Hematopoietic multipotent progenitor cell treated with erythropoietin and hydrocortisone succinate and interleukin-3 and kit ligand, for 17 days (in vitro differentiated cells): Measurements from ENCODE around the gene SEPTIN8.
"Not testable (repeated sequence)": the region's sequence is repeated elsewhere in the genome, so short reads cannot be mapped to it uniquely, and the experiment has no call there.

Experiments
- DNase-seq: peaks from one replicate; pipeline ENCODE4 v3.0.0-alpha.2; 2015; ENCODE audit warnings: low spot score

The SEPTIN8 gene

DNA sequence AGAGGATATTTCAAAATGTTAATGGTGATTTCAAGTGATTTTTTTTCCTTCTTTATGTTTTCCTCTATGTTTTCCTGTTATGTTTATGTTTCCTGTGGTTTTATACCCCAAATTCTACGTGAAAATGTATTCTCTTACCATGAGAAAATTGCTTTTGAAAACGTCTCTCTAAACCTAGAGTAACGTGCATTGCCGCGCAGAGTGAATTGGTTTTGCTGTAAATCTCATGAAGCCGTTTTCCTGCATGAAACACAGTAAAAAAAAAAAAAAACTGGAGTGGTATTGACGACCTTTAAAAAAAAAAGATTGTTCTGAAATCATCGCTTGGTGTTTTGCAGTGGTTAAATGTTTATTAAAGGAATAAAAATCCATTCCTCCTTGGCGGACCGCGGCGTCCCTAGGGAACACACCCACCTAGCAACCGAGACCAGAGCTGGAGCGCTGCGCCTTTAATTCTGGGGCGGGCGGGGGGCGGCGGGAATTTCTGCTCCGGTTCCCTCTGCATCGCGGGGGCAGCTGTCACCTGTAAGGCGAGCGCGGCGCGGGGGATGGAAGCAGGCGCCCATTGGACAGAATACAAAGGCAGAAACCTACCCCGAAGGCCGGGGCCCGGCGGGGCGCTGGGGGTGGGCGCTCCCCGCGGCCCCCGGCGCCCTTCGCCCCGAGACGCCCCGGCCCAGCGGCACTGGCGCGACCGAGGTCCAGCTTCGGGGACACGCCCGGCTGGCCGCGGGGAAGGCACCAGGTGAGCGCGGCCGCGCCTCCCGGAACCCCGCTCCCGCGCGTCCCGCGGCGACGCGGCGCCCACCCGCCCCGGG is 36.0 kb upstream of the SEPTIN8 start, which contains the start of gene SOWAHA:
Gene SOWAHA, plus strand, starts transcription at position 522 of the 818 bp plus-strand sequence. CDS start 320 bp downstream, outside the sequence.
- no peak for DNase-seq

DNA sequence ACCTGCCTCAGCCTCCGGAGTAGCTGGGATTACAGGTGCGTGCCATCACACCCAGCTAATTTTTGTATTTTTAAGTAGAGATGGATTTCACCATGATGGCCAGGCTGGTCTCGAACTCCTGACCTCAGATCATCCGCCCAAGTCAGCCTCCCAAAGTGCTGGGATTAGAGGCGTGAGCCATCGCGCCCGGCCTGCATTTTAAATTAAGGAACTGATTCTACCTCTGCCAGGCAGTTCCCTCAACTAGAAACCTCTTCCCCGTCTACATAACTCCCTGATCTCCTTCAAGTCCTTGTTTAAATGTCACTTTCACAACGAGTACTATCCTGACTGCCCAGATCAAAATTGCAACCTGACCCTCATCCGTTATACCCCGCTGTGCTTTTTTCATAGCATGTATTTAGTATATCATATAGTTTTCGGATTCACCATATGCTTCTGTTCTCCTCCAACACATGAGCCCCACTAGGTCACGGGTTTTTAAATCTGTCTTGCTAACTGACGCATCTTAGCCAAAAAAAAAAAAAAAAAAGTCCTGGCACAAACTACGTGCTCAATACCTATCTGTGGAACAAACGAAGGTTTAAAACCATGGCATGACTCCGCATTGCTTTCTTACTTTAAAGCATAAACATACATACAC is 35.2 kb upstream of the SEPTIN8 start:
- DNase-seq, result no peak

DNA sequence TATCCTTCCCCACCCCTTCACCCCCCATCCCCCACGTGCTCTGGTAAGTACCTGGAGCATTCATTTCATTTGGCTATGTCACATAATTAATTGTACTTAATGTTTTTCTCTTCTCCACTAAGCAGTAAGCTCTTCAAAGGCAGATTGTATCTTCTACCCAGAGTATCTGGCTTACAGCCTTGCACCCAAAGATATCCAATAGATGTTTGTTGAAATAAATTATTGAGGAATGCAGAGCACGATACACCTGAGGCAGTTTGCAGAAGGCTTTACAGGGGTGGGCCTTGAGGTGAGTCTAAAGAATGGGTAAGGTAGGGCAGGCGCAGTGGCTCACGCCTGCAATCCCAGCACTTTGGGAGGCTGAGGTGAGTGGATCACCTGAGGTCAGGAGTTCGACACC is 33.6 kb upstream of the SEPTIN8 start:
- DNase-seq, result no peak

DNA sequence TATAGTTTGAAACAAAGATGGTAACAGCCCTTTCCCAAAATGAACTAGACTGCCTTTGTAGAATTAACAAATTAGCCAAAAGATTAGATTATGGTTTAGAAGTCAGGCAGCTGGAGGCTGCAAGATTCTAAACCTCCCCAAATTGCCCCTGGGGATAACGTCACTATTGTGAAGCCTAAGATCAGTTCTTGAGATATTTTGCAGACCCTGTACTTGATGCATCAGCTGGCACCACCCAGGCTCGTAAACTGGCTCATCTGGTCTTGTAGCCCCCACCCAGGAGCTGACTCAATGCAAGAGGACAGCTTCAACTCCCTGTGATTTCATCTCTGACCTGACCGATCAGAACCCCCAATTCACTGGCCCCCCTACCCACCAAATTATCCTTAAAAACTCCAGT is 31.8 kb upstream of the SEPTIN8 start:
- DNase-seq, result no peak

DNA sequence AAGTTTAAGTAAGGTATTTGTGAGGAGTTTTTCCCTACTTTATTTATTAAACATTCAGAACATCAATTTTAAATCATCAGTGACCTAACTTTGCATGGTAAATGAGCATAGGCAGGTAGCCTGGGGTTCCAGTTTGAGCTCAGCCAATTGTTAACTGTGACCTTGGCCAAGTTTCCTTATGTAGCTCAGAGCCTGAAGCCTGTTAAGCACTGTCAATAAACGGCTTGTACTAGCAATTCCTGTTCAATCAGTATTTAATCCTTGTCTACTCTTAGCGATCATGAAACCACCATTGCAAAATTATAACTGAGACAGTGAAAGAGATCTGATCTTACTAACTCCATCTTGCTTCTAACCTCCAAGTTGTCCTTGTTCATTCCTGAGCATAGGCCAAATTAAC is 31.4 kb upstream of the SEPTIN8 start:
- no peak for DNase-seq

DNA sequence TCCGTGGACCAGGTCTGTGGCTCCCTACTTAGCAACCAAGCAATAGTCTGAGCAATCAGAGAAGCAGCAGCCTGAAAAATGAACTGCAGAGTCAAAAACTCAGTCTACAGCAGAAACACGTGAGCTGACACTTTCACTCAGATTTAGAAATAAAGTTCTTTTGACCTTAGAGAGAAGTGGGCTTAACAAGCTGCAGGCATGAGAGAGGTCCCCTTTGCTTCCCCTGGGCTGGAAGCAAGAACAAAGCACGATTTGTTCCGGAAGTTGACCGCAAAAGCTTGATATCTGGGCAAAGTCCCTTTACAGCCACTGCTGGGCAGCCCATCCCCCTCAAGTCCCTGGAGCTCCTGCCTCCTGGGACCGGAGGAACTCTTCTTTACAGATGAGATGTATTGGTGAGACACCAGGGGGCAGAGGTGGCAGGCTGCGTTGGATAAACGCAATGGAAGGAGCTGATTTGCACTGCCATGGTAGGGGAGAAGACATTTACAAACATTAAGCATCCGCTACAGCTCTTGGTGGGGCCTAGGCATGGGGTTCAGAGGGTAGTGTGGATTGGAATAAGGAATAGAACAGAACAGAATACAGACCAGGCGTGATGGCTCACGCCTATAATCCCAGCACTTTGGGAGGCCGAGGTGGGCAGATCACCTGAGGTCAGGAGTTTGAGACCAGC is 30.3 kb upstream of the SEPTIN8 start:
- DNase-seq, result no peak

DNA sequence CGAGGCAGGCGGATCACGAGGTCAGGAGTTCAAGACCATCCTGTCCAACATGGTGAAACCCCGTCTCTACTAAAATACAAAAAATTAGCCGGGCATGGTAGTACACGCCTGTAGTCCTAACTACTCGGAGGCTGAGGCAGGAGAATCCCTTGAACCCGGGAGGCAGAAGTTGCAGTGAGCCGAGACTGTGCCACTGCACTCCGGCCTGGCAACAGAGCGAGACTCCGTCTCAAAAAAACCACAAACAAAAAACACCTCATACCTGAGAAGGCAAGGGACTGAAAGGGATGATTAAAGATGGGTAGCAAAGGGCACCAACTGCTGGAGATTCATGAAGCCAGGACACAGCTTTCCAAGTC is 29.7 kb upstream of the SEPTIN8 start:
- not testable (repeated sequence) for DNase-seq

DNA sequence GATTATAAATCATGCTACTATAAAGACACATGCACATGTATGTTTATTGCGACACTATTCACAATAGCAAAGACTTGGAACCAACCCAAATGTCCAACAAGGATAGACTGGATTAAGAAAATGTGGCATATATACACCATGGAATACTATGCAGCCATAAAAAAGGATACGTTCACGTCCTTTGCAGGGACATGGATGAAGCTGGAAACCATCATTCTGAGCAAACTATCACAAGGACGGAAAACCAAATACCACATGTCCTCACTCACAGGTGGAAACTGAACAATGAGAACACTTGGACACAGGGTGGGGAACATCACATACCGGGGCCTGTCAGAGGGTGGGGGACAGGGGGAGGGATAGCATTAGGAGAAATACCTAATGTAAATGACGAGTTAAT is 28.8 kb upstream of the SEPTIN8 start:
- DNase-seq, result not testable (repeated sequence)

DNA sequence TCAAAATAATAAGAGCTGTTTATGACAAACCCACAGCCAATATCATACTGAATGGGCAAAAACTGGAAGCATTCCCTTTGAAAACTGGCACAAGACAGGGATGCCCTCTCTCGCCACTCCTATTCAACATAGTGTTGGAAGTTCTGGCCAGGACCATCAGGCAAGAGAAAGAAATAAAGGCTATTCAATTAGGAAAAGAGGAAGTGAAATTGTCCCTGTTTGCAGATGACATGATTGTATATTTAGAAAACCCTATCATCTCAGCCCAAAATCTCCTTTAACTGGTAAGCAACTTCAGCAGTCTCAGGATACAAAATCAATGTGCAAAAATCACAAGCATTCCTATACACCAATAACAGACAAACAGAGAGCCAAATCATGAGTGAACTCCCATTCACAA is 27.2 kb upstream of the SEPTIN8 start:
- not testable (repeated sequence) for DNase-seq

DNA sequence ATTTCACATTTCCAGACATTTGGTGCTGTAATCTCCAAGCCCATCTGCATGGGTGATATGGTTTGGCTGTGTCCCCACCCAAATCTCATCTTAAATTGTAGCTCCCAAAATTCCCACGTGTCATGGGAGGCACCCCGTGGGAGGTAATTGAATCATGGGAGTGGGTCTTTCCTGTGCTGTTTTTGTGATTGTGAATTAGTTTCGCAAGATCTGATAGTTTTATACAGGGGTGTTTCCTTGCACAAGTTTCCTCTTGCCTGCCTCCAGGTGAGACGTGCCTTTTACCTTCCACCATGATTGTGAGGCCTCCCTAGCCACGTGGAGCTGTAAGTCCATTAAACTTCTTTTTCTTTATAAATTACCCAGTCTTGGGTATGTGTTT is 25.6 kb upstream of the SEPTIN8 start:
- DNase-seq, result not testable (repeated sequence)

DNA sequence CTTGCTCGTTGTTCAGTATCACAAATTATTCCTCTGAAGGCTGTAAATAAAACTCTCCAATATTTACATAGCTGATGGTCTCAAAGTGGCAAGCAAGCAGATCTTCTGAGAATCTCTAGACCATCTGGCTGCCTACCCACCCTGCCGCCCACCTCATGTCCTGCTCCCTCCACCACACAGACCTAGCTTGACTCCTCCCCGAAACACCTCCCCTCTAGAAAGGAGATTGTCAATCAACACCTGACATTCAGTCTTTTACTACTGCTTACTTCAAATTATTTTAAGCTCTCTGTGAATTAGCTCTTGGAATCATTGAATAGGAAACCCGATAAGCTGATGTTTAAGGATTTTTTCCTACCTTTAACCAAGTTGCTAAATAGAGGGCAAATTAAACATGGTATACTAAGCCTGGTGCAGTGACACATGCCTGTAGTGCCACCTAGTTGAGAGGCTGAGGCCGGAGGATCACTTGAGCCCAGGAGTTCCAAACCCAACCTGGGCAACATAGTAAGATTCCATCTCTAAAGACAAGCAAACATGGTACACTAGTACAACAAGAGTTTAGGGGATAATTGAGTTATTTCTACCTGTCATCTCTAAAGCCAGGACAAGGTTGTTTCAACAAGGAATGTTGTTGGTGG is 25.1 kb upstream of the SEPTIN8 start:
- no peak for DNase-seq

DNA sequence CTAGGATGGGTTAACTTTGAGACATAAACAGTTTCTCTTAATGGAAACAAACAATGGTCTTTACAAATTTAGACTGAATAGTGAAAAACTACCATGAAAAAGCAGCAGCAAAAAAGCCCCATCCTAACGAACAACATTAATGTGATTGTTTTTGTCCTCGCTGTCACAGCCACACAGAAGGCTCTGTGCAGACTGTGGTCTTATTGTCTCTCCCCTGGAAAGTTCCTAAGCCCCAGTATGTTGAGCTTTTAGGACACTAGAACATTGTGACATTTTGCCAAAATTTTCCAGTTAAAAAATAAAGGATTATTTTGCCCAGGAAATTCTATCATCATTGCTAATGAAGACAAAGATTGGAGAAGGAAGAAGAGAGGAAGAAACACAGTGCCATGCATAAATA is 23.5 kb upstream of the SEPTIN8 start:
- DNase-seq, result no peak

DNA sequence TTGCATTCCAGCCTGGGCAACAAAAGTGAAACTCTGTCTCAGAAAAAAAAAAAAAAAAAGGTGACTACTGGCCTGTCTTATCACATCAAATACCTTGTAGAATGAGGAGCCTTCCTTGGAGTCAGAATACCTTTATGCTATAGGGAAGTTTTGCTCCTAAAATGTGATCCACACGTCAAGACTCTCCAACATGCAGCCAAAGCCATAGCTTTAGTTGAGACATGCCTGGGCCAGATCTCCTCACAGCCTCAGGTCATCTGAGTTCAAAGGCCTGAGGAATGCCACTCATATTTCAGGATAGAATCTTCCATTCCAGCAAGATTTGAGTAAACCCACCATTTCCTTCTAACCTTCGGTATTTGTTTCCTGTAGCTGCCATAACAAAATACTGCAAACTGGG is 22.4 kb upstream of the SEPTIN8 start:
- no peak for DNase-seq

DNA sequence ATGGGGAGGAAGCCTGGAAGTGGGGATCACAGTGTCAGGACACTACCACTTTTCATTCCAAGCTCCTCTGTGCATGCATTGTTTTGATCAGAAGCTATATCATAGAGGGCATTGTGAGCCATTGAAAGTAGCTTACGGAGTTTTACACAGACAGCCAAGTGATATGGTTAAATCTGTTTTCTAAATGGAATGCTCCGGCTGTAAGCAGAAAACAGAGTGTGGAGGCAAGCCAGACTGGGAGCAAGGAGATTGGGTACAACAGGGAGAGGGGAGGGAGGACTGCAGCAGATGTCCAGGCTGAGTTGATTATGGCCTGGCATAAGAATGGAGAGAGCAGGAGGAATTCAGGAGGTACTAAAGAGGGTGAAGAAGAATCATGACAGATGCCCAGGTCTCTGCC is 20.6 kb upstream of the SEPTIN8 start:
- no peak for DNase-seq

DNA sequence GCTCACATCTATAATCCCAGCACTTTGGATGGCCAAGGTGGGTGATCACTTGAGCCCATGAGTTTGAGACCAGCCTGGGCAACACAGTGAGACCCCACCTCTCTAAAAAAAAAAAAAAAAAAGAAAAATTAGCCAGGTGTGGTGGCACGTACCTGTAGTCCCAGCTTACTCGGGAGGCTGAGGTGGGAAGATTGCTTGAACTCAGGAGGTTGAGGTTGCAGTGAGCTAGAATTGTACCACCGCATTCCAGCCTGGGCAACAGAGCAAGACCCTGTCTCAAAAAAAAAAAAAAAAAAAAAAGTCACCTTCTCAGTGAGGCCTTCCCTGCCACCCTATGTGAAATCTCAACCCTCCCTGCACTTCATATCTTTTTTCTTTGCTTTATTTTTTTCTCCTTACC is 14.0 kb upstream of the SEPTIN8 start:
- no peak for DNase-seq

DNA sequence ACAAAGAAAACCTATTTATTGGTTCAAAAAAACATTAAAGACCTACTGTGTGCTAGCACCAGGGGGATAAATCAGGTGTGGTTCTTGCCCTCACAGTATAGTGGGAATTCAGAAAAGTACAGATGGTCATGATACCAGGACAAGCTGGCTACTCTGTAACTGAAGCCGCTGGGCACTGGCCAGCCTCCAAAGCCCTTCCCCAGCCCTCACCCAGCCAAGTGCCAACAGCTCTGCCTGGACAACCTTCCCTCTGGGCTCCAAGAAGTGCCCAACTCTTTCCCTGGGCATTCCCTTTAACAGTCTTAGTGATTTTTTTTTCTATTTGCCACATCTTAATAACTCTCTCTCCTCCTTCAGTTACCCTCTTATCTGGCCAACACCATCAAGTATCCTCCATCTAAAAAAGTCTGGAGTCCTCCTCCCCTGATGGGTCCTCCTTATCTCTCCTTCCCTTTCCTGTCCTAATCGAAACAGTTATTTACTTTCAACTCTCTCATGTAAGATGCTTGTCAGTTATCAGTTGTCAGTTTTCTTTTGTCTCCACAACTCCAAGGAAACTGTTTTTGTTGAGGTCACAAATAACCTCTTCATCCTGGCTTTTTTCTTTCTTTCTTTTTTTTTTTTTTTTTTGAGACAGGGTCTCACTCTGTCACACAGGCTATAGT is 13.3 kb upstream of the SEPTIN8 start:
- DNase-seq, result no peak

DNA sequence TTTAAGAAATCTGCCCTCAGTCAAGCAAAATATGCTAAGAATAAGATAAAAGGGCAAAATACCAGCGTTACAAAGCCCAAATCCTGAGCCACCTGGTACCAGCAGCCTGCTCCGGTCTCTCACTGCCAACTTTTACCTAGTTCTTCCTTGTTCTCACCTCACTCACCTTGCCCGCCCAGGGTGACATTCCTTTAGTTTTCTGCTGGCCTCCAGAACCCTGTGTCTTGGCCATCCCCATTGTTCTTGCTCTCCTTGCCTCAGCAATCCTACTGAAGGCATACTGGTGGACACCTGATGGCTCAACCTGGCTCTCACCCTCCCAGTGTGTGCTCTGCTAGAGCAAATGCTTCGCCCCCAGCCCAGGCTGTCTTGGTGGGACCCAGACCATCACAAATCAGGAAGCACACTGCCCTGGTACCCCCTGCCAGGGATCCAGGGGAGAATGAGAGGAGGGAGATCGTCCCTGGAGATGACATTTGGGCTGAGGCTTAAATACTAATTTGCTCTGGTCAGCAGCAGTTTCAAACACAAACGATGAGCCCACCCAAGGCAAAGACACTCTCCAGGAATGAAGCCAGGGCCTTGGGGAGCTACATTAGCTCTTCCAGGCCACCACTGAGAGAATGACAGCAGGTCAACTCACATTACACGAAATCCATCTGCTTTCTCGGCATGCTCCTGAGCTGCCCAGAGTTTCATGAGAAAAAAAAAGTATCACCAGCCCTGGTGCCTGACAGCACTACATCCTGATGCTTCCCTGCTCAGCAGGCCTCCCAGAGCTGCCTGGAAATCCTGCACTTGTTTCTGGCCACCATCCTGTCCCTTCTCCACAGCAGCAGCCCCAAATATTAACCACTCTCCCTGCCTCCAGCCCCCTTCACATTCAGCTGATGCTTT is 12.2 kb upstream of the SEPTIN8 start:
- DNase-seq, result no peak

DNA sequence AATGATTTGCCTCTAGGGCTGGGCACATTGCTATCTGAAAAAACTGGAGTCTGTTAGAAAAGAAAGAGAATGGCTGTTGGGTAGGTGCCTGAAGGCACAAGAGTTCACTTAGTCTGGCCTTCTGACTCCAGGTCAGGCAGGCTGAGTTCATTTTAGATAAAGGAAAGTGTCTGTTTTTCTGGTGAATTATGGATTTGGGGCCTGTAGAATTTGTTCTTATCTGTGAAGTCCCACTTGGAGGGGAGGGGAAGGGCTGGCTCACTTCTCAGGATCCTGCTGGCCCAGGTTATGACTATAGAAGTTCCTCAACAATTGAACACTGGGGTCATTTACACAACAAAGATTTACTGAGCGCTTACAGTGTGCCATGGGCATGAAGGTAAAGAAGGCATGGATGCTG is 11.5 kb upstream of the SEPTIN8 start:
- no peak for DNase-seq

DNA sequence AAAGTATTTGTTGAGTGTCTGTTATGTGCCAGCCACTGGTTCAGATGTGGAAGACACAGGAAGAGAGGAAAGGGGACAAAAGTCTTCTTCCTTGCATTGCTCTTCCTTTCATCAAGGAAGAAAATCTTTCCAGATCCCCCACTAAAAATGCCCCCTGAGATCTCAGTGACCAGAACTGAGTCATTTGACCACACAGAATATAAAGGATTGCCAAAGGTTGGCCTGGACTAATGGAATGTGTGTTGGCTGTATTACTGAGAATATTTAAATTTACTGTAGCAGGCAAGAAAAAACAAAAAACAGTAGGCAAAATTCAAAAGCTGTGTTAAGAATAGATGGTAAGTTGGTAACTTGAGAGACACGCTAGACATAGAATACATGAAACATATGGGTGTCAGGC is 10.0 kb upstream of the SEPTIN8 start:
- no peak for DNase-seq

DNA sequence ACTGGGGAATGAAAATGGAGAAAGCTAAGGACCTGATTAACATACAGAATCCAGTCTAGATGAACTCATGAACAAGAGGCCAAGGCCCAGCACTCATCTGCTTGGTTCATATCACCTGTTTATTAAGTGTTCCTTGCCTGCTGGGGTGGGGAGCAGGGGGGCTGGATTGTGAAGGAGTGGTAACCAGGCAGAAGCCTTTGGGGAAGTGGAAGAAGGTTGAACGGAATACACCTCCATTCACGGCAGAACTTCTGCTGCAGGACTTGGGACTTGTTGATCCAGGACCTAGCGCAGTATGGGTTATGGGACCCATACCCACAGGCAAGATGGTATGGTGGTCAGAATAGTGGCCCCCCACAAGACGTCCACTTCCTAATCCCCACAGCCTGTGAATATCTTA is 8.8 kb upstream of the SEPTIN8 start:
- no peak for DNase-seq

DNA sequence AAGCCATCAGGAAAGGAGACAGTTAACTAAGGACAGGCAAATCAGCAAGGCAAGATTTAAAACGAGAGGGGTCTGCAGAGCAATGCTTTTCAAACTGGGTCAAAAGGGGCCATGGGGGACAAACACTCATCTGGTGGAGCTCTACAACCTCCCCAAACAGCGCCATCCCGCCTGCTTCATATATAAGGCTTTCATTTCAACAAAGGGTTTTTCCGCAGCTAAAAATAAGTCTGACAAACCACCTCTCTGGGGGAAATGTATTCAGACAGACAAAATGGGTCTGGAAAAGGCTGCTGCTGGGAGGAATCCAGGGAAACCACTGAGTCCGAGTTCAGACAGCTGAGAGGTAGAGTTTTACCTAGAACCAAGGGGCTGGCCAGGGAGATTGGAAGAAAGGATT is 8.3 kb upstream of the SEPTIN8 start:
- DNase-seq, result no peak
